Lower leg skin (tissue), 3 donors: ENCODE measurements around the gene EMC1.

Experiments
- CTCF ChIP-seq, 3 donors: fragments of 450-650 bp; IDR thresholded peaks; one replicate each; pipeline ENCODE4 v1.5.1; 2016; ENCODE audit warnings: antibody characterized with exemption in 3 of 3, mild to moderate bottlenecking in 3 of 3, moderate library complexity in 2 of 3
- POLR2A ChIP-seq, 2 donors: fragments of 450-650 bp; IDR thresholded peaks; one replicate each; pipeline ENCODE4 v1.6.1; 2016 to 2017; ENCODE audit warnings: antibody characterized with exemption in 2 of 2, mild to moderate bottlenecking in 1 of 2, moderate library complexity in 1 of 2

DNA sequence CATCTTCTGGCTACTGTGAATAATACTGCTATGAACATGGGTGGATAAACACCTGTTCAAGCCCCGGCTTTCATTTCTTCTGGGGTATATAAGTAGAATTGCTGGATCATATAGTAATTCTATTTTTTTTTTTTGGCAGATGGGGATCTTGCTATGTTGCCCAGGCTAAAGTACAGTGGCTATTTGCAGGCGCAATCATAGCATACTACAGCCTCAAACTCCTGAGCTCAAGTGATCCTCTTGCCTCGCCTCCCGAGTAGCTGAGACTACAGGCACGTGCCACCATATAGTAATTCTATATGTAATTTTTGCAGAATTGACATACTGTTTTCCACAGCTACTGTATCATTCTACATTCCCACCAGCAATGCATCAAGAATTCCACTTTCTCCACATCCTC, 69.1 kb downstream of the EMC1 start:
- TF ChIP-seq CTCF (IDR thresholded peaks at IDR 0.05) (no peak), POLR2A (IDR thresholded peaks at IDR 0.05) (no peak)
